HG03095 (cell line): ENCODE measurements around the gene AKAP1.
A peak's percentile ranks its signal among the peaks of the same experiment; 100 is the strongest.

Experiments
- ATAC-seq: cut with Tn5 transposase; IDR thresholded peaks from one replicate; pipeline ENCODE4 v1.9.1; 2021; ENCODE audit warnings: moderate library complexity; ENCODE audit not compliant: unreplicated experiment

The AKAP1 gene

GRCh38 chr17:57125866-57126265 lies 40.8 kb downstream of the AKAP1 start:
- no peak for ATAC-seq

GRCh38 chr17:57130708-57131461 lies 45.8 kb downstream of the AKAP1 start:
- peak; percentile 68 for ATAC-seq

GRCh38 chr17:57132663-57133062 lies 47.6 kb downstream of the AKAP1 start:
- ATAC-seq = no peak

- no peak for ATAC-seq
Observed at GRCh38 chr17:57133486-57133885, 48.4 kb downstream of the AKAP1 start.

- ATAC-seq = no peak
Observed at GRCh38 chr17:57135026-57135788, 50.2 kb downstream of the AKAP1 start.

GRCh38 chr17:57135789-57136291 lies 50.8 kb downstream of the AKAP1 start:
- no peak for ATAC-seq

- ATAC-seq = no peak
Observed at GRCh38 chr17:57136355-57136754, 51.3 kb downstream of the AKAP1 start.

- ATAC-seq = no peak
Observed at GRCh38 chr17:57138030-57138911, 53.2 kb downstream of the AKAP1 start.

- ATAC-seq = no peak
Observed at GRCh38 chr17:57138956-57139576, 54.0 kb downstream of the AKAP1 start.

GRCh38 chr17:57140316-57140715 lies 55.3 kb downstream of the AKAP1 start:
- no peak for ATAC-seq

- ATAC-seq = no peak
Observed at GRCh38 chr17:57142925-57143324, 57.9 kb downstream of the AKAP1 start.

- no peak for ATAC-seq
Observed at GRCh38 chr17:57143361-57143760, 58.3 kb downstream of the AKAP1 start.

GRCh38 chr17:57143919-57144318 lies 58.9 kb downstream of the AKAP1 start:
- no peak for ATAC-seq

GRCh38 chr17:57144567-57144966 lies 59.5 kb downstream of the AKAP1 start:
- ATAC-seq = no peak

- ATAC-seq = no peak
Observed at GRCh38 chr17:57145347-57145746, 60.3 kb downstream of the AKAP1 start.

- no peak for ATAC-seq
Observed at GRCh38 chr17:57146273-57146672, 61.2 kb downstream of the AKAP1 start.

- ATAC-seq = no peak
Observed at GRCh38 chr17:57151798-57152197, 66.8 kb downstream of the AKAP1 start.

GRCh38 chr17:57152967-57153528 lies 68.0 kb downstream of the AKAP1 start:
- no peak for ATAC-seq

- ATAC-seq = no peak
Observed at GRCh38 chr17:57154921-57155320, 69.9 kb downstream of the AKAP1 start.

GRCh38 chr17:57158325-57158724 lies 73.3 kb downstream of the AKAP1 start:
- ATAC-seq = no peak
